Vagina (tissue), 2 donors: ENCODE data around the gene UQCC3.

ENCODE experiments used
- POLR2A ChIP-seq, 2 donors: fragments of 450-650 bp; IDR thresholded peaks; one replicate each; pipeline ENCODE4 v1.6.1; 2017; ENCODE audit warnings: antibody characterized with exemption in 2 of 2, mild to moderate bottlenecking in 2 of 2, moderate library complexity in 2 of 2
- TF ChIP-seq, protein P1 (sequence below), 3 experiments: fragments of 450-650 bp in 2 of 3; fragments of 200-600 bp in 1 of 3; sonication (generic) in 1 of 3; IDR thresholded peaks; one replicate each; pipeline ENCODE4 v1.5.1; 2017 to 2019; ENCODE audit warnings: antibody characterized with exemption in 3 of 3, mild to moderate bottlenecking in 2 of 3, moderate library complexity in 2 of 3

DNA sequence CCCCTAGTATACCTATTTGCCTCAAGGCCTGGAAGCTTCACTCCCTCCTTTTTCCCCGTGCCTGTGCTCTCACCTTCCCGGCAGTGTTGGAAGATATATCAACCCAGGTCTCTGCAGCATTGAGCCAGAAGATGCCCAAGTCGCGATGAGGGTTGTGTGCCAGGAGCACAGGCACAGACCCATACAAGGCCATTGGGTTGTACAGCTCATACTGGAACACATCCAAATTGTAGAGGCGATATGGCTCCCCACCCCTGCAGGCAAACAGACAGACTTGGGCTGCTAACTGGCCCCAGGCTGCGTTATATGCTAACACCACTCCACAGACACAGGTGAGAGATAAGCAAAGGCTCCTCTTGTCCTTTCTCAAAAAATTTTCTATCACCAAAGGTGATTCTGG is 39.0 kb upstream of the UQCC3 start:
- TF ChIP-seq, protein P1, sequence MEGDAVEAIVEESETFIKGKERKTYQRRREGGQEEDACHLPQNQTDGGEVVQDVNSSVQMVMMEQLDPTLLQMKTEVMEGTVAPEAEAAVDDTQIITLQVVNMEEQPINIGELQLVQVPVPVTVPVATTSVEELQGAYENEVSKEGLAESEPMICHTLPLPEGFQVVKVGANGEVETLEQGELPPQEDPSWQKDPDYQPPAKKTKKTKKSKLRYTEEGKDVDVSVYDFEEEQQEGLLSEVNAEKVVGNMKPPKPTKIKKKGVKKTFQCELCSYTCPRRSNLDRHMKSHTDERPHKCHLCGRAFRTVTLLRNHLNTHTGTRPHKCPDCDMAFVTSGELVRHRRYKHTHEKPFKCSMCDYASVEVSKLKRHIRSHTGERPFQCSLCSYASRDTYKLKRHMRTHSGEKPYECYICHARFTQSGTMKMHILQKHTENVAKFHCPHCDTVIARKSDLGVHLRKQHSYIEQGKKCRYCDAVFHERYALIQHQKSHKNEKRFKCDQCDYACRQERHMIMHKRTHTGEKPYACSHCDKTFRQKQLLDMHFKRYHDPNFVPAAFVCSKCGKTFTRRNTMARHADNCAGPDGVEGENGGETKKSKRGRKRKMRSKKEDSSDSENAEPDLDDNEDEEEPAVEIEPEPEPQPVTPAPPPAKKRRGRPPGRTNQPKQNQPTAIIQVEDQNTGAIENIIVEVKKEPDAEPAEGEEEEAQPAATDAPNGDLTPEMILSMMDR (IDR thresholded peaks at IDR 0.05): no peak
- no peak for TF ChIP-seq POLR2A (IDR thresholded peaks at IDR 0.05)
